ENCODE results near the gene TTC9. TPM values are rescaled to one million over a fixed set of nuclear protein-coding genes. Genes with fewer than 3 reads are reported as not detected.

TTC9 gene
- total RNA-seq, 3 donors from 2014 or later, result 0.48 to 7.5 (median 3.9) TPM

GRCh38 chr14:70685474-70686197 lies 43.9 kb downstream of the TTC9 start:
- Histone ChIP-seq H3K27ac (no peak overlapping the region), H3K36me3 (no peaks in the 10 kb centered on the region), H3K4me1 (no peaks in the 10 kb centered on the region), H3K27me3 (no peaks in the 10 kb centered on the region), H3K9me3 (no peaks in the 10 kb centered on the region), H3K4me3 (no peak overlapping the region)
- TF ChIP-seq, protein P1, sequence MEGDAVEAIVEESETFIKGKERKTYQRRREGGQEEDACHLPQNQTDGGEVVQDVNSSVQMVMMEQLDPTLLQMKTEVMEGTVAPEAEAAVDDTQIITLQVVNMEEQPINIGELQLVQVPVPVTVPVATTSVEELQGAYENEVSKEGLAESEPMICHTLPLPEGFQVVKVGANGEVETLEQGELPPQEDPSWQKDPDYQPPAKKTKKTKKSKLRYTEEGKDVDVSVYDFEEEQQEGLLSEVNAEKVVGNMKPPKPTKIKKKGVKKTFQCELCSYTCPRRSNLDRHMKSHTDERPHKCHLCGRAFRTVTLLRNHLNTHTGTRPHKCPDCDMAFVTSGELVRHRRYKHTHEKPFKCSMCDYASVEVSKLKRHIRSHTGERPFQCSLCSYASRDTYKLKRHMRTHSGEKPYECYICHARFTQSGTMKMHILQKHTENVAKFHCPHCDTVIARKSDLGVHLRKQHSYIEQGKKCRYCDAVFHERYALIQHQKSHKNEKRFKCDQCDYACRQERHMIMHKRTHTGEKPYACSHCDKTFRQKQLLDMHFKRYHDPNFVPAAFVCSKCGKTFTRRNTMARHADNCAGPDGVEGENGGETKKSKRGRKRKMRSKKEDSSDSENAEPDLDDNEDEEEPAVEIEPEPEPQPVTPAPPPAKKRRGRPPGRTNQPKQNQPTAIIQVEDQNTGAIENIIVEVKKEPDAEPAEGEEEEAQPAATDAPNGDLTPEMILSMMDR (IDR thresholded peaks at IDR 0.05), result no peak
- TF ChIP-seq POLR2A (IDR thresholded peaks at IDR 0.05) (no peak), POLR2AphosphoS5 (IDR thresholded peaks at IDR 0.05) (no peak)
- no peak for DNase-seq (ENCODE audit: low spot score in 2 of 2)
- intact Hi-C loops (cut with DNase I; ENCODE audit: low total_unique reads), result no loop called here

GRCh38 chr14:70692210-70692609 lies 50.5 kb downstream of the TTC9 start:
- DNase-seq (ENCODE audit: low spot score in 2 of 2), result peak; percentile 76 to 78
- no peak for TF ChIP-seq POLR2A (IDR thresholded peaks at IDR 0.05)
- TF ChIP-seq POLR2AphosphoS5 (IDR thresholded peaks at IDR 0.05), result peak in 1 of 3 donors; percentile 54
- no peaks in the 10 kb centered on the region for H3K4me1 ChIP-seq
- no peaks in the 10 kb centered on the region for H3K27me3 ChIP-seq
- no peaks in the 10 kb centered on the region for H3K9me3 ChIP-seq
- intact Hi-C loops (cut with DNase I; ENCODE audit: low total_unique reads), result no loop called here
- no peak overlapping the region for H3K4me3 ChIP-seq
- H3K36me3 ChIP-seq, result no peaks in the 10 kb centered on the region
- H3K27ac ChIP-seq, result peak overlapping the region; percentile 75 to 89

- no peaks in the 10 kb centered on the region for H3K4me1 ChIP-seq
- TF ChIP-seq POLR2A (IDR thresholded peaks at IDR 0.05) (no peak), POLR2AphosphoS5 (IDR thresholded peaks at IDR 0.05) (no peak)
- TF ChIP-seq, protein P1 (IDR thresholded peaks at IDR 0.05), result no peak
- no peaks in the 10 kb centered on the region for H3K9me3 ChIP-seq
- intact Hi-C loops (cut with DNase I; ENCODE audit: low total_unique reads), result no loop called here
- no peaks in the 10 kb centered on the region for H3K36me3 ChIP-seq
- H3K27me3 ChIP-seq, result no peaks in the 10 kb centered on the region
- no peak for DNase-seq (ENCODE audit: low spot score in 2 of 2)
- no peak overlapping the region for H3K4me3 ChIP-seq
- no peak overlapping the region for H3K27ac ChIP-seq
Observed at GRCh38 chr14:70696026-70696425, 54.3 kb downstream of the TTC9 start.

GRCh38 chr14:70697701-70698100 lies 56.0 kb downstream of the TTC9 start:
- Histone ChIP-seq H3K9me3 (no peaks in the 10 kb centered on the region), H3K36me3 (no peaks in the 10 kb centered on the region), H3K27ac (no peak overlapping the region), H3K4me3 (no peak overlapping the region), H3K27me3 (no peaks in the 10 kb centered on the region), H3K4me1 (no peaks in the 10 kb centered on the region)
- no peak for TF ChIP-seq POLR2AphosphoS5 (IDR thresholded peaks at IDR 0.05)
- TF ChIP-seq, protein P1 (IDR thresholded peaks at IDR 0.05), result no peak
- TF ChIP-seq POLR2A (IDR thresholded peaks at IDR 0.05), result no peak
- intact Hi-C loops (cut with DNase I; ENCODE audit: low total_unique reads), result no loop called here
- DNase-seq (ENCODE audit: low spot score in 2 of 2), result no peak

DNA sequence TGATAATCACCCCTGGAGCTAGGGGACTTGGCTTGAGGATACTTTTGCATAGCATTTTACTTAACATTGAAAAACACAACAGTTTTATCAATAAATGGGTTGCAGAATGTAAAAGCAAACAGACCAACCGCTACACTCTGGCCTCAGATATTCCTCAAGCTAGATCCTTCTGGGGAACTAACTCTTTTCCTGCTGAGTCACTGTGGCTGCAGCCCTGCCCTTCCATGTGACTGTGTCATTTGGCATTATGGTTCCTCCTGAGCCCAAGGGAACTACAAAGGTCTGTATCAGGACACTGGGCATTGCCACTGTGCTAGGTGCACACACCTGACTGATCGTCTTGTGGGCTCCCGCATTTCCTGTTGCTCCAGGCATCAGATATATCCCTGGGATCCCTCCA lies 56.6 kb downstream of the TTC9 start:
- no peaks in the 10 kb centered on the region for H3K36me3 ChIP-seq
- intact Hi-C loops (cut with DNase I; ENCODE audit: low total_unique reads), result no loop called here
- TF ChIP-seq, protein P1 (IDR thresholded peaks at IDR 0.05), result no peak
- TF ChIP-seq POLR2A (IDR thresholded peaks at IDR 0.05) (no peak), POLR2AphosphoS5 (IDR thresholded peaks at IDR 0.05) (no peak)
- no peaks in the 10 kb centered on the region for H3K27me3 ChIP-seq
- no peaks in the 10 kb centered on the region for H3K4me1 ChIP-seq
- no peak overlapping the region for H3K27ac ChIP-seq
- H3K4me3 ChIP-seq, result no peak overlapping the region
- DNase-seq (ENCODE audit: low spot score in 2 of 2), result no peak
- H3K9me3 ChIP-seq, result no peaks in the 10 kb centered on the region

All from breast epithelium (tissue), 4 donors.